Esophagus (tissue), 2 donors: ENCODE results near the gene MCL1. TPM values are rescaled to one million over a fixed set of nuclear protein-coding genes. Genes with fewer than 3 reads are reported as not detected.
A peak's percentile ranks its signal among the peaks of the same experiment; 100 is the strongest.

Experiments
- H3K27ac ChIP-seq, 2 donors: one replicate each; pipeline ENCODE4 v1.5.1; 2013; ENCODE audit warnings: low read depth in 2 of 2, mild to moderate bottlenecking in 2 of 2, inconsistent platforms in 1 of 2, low read length in 1 of 2, moderate library complexity in 1 of 2
- H3K27me3 ChIP-seq, 2 donors: one replicate each; pipeline ENCODE4 v1.6.1; 2013; ENCODE audit warnings: low read length in 2 of 2, control low read depth in 1 of 2, mild to moderate bottlenecking in 1 of 2; ENCODE audit not compliant: insufficient read depth in 2 of 2, control insufficient read depth in 1 of 2
- H3K36me3 ChIP-seq, 2 donors: one replicate each; pipeline ENCODE4 v1.6.1; 2013; ENCODE audit warnings: low read length in 1 of 2; ENCODE audit not compliant: control insufficient read depth in 2 of 2, insufficient read depth in 2 of 2
- H3K4me1 ChIP-seq, 2 donors: one replicate each; pipeline ENCODE4 v1.6.1; 2013; ENCODE audit warnings: low read length in 1 of 2; ENCODE audit not compliant: control insufficient read depth in 2 of 2, insufficient read depth in 2 of 2
- H3K4me3 ChIP-seq, 2 donors: one replicate each; pipeline ENCODE4 v1.5.1; 2013; ENCODE audit warnings: low read length in 2 of 2, mild to moderate bottlenecking in 2 of 2, low read depth in 1 of 2, moderate library complexity in 1 of 2
- H3K9me3 ChIP-seq, 2 donors: one replicate each; pipeline ENCODE4 v1.6.1; 2013; ENCODE audit warnings: mild to moderate bottlenecking in 2 of 2, low read depth in 1 of 2, low read length in 1 of 2, moderate library complexity in 1 of 2; ENCODE audit not compliant: control insufficient read depth in 2 of 2, insufficient read depth in 1 of 2
- WGBS, 2 donors: extraction: QIAGEN DNeasy Blood & Tissue Kit; methylation state at CpG; one replicate each; pipeline ENCODE4 v1.1.7; 2013; 5-methylcytosine and 5-hydroxymethylcytosine counted together
- polyA plus RNA-seq, 2 donors: library from polyadenylated mRNA; stranded (reverse); fragments of 200-250 nt; gene quantifications; one replicate each; pipeline ENCODE4 v1.2.3, GENCODE V29; 2013
- donor health status: healthy with polysubstance abuse.
- donor health status: Bipolar disorder and iron deficiency.

The MCL1 gene
- polyA plus RNA-seq, 2 donors: 99.3 to 101 TPM

DNA sequence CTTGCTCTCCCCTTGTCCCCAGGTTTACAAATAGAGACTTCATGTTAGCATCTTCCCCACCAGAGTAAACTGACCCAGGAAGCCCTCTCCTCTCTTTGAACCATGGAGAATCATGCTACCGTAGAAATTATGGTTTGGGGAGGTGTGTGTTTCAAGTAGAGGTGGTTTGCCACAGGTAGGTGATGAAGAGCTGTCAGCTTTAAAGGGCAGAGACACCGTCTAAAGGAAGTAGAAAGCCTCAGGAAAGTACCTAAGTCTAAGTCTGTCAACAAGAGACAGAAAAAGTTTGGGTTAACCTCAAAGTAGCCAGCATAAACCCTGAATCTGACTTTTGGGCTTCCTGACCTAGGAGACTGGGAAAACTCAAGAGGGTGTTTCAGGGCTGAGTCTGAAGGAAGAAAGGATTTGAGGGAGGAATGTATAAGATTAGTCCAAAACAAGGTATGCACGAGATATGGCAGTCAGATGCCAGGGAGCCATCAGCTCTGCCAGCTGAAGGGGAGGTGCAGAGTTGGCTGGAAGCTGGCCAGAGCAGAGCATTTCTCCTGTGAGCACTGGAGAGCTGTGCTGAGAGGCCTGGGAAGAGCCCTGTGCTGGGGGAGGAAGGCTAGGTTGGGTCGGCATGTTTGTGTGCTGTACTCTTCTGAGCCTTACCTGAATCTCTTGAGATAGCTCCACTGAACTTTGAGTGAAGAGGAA lies 15.9 kb downstream of the MCL1 start:
- Histone ChIP-seq H3K27ac (peak overlapping the region; percentile 99), H3K27me3 (no peaks in the 10 kb centered on the region), H3K4me1 (peaks cover 12 to 29% of the 10 kb centered on the region in 2 donors), H3K4me3 (peak overlapping the region in 1 of 2 donors; percentile 12), H3K9me3 (no peaks in the 10 kb centered on the region), H3K36me3 (peaks cover 0 to 3% of the 10 kb centered on the region in 2 donors)
- 4 to 15% methylated on average over 4 of the region's 4 CpGs for WGBS, 2 donors

DNA sequence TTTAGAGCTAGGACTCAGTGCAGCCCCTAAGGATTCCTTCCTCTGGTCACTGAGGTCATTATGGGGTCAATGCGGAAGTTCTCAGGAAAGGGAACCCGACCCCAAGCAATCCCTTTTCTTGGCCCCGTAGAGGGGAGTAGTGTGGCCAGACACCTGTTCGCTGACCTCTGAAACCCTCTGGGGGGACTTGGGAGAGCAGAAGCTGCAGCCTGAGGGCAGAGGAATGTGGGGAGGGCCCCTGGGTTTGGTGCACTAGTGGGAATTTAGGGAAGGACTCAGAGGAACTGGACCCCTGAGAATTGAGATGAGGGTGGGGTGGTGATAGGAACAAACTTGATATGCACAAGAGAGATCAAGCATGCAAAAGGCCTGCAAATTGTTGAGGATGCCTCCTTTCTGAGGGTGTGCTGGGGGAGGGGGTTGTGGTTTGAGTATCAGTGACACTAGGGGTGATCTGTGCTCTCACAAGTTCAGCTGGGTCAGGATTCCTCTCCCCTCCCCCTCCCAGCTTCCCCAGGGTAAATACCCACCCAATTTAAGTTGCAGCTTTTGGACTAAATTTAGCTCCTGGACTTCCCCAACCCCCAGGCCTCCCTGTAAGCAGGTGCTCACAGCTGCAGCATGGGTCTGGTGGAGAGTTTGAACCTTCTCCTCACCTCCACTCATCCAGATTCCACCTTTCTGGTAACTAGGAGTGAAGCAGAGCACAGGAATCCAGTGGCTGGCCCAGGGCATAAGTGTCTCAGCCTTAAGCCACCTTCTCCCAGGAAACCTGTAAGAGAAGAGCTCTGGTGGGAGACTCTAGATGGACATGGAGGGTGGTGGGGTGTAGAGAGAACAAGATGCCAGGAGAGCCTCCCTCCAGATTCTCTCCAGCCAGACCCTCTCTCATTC lies 16.7 kb downstream of the MCL1 start:
- Histone ChIP-seq H3K27ac (peak overlapping the region; percentile 99), H3K4me1 (peaks cover 12 to 27% of the 10 kb centered on the region in 2 donors), H3K27me3 (no peaks in the 10 kb centered on the region), H3K36me3 (peaks cover 0 to 3% of the 10 kb centered on the region in 2 donors), H3K4me3 (peak overlapping the region; percentile 45 to 48), H3K9me3 (no peaks in the 10 kb centered on the region)
- 8 to 11% methylated on average over 4 of the region's 4 CpGs for WGBS, 2 donors

DNA sequence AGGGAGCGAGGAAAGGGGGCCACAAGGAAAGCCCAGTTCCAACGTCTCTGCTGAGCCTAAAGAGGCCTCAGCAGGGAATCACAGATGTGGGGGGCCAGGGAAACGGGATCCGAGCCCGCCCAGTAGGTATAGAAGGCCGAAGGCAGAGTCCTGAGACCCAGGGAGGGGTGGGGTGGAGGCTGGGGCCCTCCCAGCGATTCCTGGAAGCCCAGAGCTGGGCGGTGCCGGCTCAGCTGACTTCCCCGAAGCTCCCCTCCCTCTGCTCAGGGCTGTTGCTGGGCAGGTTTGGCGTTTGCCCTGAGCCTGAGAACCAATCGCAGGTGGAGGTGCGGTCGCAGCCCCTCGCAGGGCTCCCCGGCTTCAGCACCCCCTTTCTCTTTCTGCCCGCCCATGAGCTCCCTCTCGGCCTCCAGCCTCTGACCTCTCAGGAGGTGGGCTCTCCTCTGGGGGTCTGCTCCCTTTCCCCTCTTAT lies 17.4 kb downstream of the MCL1 start:
- Histone ChIP-seq H3K27me3 (no peaks in the 10 kb centered on the region), H3K36me3 (peaks cover 0 to 8% of the 10 kb centered on the region in 2 donors), H3K4me1 (peaks cover 12 to 23% of the 10 kb centered on the region in 2 donors), H3K27ac (peak overlapping the region; percentile 99), H3K4me3 (peak overlapping the region; percentile 45 to 48), H3K9me3 (no peaks in the 10 kb centered on the region)
- 1% methylated on average over 18 of the region's 18 CpGs for WGBS, 2 donors

- H3K27me3 ChIP-seq: no peaks in the 10 kb centered on the region
- peak overlapping the region; percentile 45 to 48 for H3K4me3 ChIP-seq
- H3K27ac ChIP-seq: peak overlapping the region; percentile 99
- WGBS, 2 donors: 0% methylated on average over 30 to 32 of the region's 32 CpGs
- no peaks in the 10 kb centered on the region for H3K9me3 ChIP-seq
- peaks cover 12 to 17% of the 10 kb centered on the region in 2 donors for H3K4me1 ChIP-seq
- H3K36me3 ChIP-seq: peaks cover 0 to 10% of the 10 kb centered on the region in 2 donors
Measured at GRCh38 chr1:150561254-150561973, 18.0 kb downstream of the MCL1 start.

DNA sequence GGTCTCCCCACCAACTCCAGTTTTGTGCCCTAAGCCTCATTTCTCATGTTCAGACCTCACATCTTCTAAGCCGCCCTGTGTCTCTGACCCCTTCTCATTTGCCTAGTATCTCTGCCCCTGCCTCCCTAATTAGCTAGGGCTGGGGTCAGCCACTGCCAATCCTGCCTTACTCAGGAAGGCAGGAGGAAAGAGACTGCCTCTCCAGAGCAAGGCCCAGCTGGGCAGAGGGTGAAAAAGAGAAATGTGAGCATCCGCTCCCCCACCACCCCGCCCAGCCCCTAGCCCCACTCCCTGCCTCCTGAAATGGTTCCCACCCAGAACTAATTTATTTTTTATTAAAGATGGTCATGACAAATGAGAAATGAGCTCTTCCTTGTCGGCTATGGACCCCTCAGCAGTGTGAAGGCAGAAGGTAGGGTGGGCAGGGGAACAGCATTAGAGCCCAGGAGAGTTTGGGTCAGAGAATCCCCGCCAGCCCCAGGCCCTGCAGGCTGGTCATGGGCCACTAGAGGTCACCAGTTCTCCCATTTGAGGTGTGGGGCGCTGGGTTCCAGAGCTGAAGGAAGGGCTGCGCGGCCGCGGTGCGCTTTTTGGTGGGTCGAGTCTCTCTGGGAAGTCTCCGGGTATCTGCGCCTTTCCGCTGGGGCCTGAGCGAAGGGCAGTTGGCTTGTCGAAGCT lies 18.7 kb downstream of the MCL1 start:
- 14 to 15% methylated on average over 17 of the region's 17 CpGs for WGBS, 2 donors
- Histone ChIP-seq H3K27ac (peak overlapping the region; percentile 99), H3K9me3 (no peaks in the 10 kb centered on the region), H3K4me1 (peaks cover 12 to 16% of the 10 kb centered on the region in 2 donors), H3K4me3 (peak overlapping the region; percentile 45 to 48), H3K27me3 (no peaks in the 10 kb centered on the region), H3K36me3 (peaks cover 0 to 11% of the 10 kb centered on the region in 2 donors)

GRCh38 chr1:150560011-150560438 lies 19.4 kb downstream of the MCL1 start:
- Histone ChIP-seq H3K4me1 (peaks cover 12 to 16% of the 10 kb centered on the region in 2 donors), H3K27ac (peak overlapping the region; percentile 99), H3K4me3 (peak overlapping the region in 1 of 2 donors; percentile 48), H3K9me3 (no peaks in the 10 kb centered on the region), H3K27me3 (no peaks in the 10 kb centered on the region), H3K36me3 (peaks cover 5 to 14% of the 10 kb centered on the region in 2 donors)
- WGBS, 2 donors: 24 to 25% methylated on average over 9 of the region's 9 CpGs

DNA sequence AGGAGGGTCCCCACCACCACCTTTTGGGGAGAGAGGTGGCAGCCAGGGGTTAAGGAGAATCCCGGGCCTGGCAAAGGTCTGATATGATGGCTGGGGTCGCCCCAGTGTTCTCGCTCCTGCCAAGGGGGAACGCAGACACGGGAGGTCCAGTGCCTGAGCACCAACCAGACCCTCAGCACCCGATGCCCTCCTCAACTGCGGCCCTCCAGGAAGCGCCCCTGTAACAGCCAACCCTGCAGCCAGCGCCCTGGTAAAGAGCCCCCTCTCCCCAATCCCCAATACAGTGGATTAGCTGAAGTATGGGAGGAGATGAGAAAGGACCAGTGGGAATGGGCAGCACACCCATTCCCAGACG lies 19.8 kb downstream of the MCL1 start:
- H3K36me3 ChIP-seq: peaks cover 5 to 14% of the 10 kb centered on the region in 2 donors
- H3K4me3 ChIP-seq: no peak overlapping the region
- peaks cover 12 to 16% of the 10 kb centered on the region in 2 donors for H3K4me1 ChIP-seq
- WGBS, 2 donors: 72 to 73% methylated on average over 10 of the region's 10 CpGs
- no peaks in the 10 kb centered on the region for H3K9me3 ChIP-seq
- peak overlapping the region; percentile 99 for H3K27ac ChIP-seq
- no peaks in the 10 kb centered on the region for H3K27me3 ChIP-seq

DNA sequence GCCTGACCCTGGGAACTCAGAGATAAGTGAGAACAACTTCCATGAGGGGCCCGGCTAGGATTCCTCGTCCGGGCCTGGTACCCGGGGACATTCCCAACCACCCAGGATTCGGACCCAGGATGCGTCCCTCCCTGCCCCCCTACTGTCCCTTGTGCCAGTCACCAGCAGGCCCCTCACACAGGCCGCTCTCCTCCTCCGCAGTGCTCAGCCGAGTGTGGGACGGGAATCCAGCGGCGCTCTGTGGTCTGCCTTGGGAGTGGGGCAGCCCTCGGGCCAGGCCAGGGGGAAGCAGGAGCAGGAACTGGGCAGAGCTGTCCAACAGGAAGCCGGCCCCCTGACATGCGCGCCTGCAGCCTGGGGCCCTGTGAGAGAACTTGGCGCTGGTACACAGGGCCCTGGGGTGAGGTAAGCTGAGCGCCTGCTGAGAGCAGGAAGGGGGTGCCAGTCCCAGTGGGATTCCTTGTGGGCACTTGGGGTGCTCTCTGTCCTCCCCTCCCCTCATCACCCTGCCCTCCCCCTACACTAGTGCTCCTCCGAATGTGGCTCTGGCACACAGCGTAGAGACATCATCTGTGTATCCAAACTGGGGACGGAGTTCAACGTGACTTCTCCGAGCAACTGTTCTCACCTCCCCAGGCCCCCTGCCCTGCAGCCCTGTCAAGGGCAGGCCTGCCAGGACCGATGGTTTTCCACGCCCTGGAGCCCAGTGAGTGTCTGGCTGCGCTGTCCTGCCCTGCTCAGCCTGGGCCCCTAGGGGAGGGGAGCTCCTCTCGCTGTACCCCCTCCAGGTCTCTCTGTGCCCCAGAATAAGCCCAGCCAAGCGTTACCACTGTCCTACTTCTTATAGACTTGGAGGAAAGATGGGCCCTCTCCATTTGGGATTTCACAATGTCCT lies 20.4 kb downstream of the MCL1 start:
- H3K4me1 ChIP-seq: peaks cover 12 to 16% of the 10 kb centered on the region in 2 donors
- H3K9me3 ChIP-seq: no peaks in the 10 kb centered on the region
- no peaks in the 10 kb centered on the region for H3K27me3 ChIP-seq
- 70 to 74% methylated on average over 28 of the region's 28 CpGs for WGBS, 2 donors
- H3K27ac ChIP-seq: peak overlapping the region; percentile 99
- H3K36me3 ChIP-seq: peaks cover 5 to 18% of the 10 kb centered on the region in 2 donors
- H3K4me3 ChIP-seq: no peak overlapping the region
